Measurements from ENCODE around the gene TERF2IP. TPM values are rescaled to one million over a fixed set of nuclear protein-coding genes. Genes with fewer than 3 reads are reported as not detected.

The TERF2IP gene
- total and polyA plus RNA-seq, 9 of the 15 experiments (the other 6 are each of a cell fraction or from before 2014, with no cell fraction given): 14.5 to 64.2 (median 47.0) TPM

- no TSS peak for BruUV-seq (replicated peaks)
- no peaks in the 10 kb centered on the region for H3K9me1 ChIP-seq (ENCODE audit: control insufficient read depth, insufficient read depth, low read length)
- H3K27me3 ChIP-seq (ENCODE audit: control insufficient read depth in 2 of 2, insufficient read depth in 2 of 2, low read length in 2 of 2): no peaks in the 10 kb centered on the region
- DNase-seq (ENCODE audit: extremely low read depth in 1 of 4, low spot score in 3 of 4): no peak
- in situ Hi-C loops (cut with MboI) (no loop called here), intact Hi-C loops (cut with micrococcal nuclease) (no loop called here)
- no peaks in the 10 kb centered on the region for H3K9me3 ChIP-seq (replicated peaks; ENCODE audit: control insufficient read depth, insufficient read depth, low read depth, low read length)
- no peaks in the 10 kb centered on the region for H4K20me1 ChIP-seq (replicated peaks; ENCODE audit: control insufficient read depth, insufficient read depth, low read length)
- 79% methylated on average over 4 of the region's 4 CpGs for WGBS (ENCODE audit: insufficient coverage, low coverage, missing lambda C conversion rate)
- no peak for ATAC-seq
- no peak for TF ChIP-seq ZNF518B (CRISPR knock-in tag; IDR thresholded peaks at IDR 0.05)
- no peak for TF ChIP-seq FOXJ3 (CRISPR knock-in tag; IDR thresholded peaks at IDR 0.05)
- TF ChIP-seq TRIM25 (IDR thresholded peaks at IDR 0.05; ENCODE audit: borderline replicate concordance): no peak
- no peak for TF ChIP-seq ZNF124 (CRISPR knock-in tag; IDR thresholded peaks at IDR 0.05)
- TF ChIP-seq NCOR1 (IDR thresholded peaks at IDR 0.05): no peak
- TF ChIP-seq PHB (CRISPR knock-in tag; IDR thresholded peaks at IDR 0.05): no peak
- no peak for TF ChIP-seq ZNF551 (CRISPR knock-in tag; IDR thresholded peaks at IDR 0.05)
- FAIRE-seq: no peak
- no peak overlapping the region for H3K9ac ChIP-seq (ENCODE audit: insufficient read depth in 1 of 2, low read depth in 2 of 2, low read length in 2 of 2)
- H3K36me3 ChIP-seq (ENCODE audit: control insufficient read depth, insufficient read depth, low read length): peaks cover 53% of the 10 kb centered on the region
- peaks cover 10 to 18% of the 10 kb centered on the region in 2 experiments for H3K4me1 ChIP-seq (replicated peaks in 1 of 2; ENCODE audit: control insufficient read depth in 2 of 2, insufficient read depth in 2 of 2, low read length in 2 of 2)
- ChIA-PET POLR2A (no interaction called here), CTCF (ENCODE audit: low intra/inter-chr PET ratio) (interaction anchor here (0.6 kb wide), 1 partner anchor 351 kb away, joined by 3 read pairs; no protein-coding TSS in a partner anchor)
- H3K4me3 ChIP-seq: no peak overlapping the region
- H2AFZ ChIP-seq (ENCODE audit: low read depth, low read length): no peak overlapping the region
- no peak overlapping the region for H3K27ac ChIP-seq (ENCODE audit: extremely low read depth, low read depth, low read length)
- H3K79me2 ChIP-seq (ENCODE audit: control insufficient read depth, insufficient read depth, low read length): peaks cover 1% of the 10 kb centered on the region; the same call in 1 of the 3 replicates
- no peak overlapping the region for H3K4me2 ChIP-seq (ENCODE audit: insufficient read depth, low read length)
These were observed 31.0 kb upstream of the TERF2IP start for GRCh38 chr16:75616521-75617010.

Data from K562 (cell line).